PFSK-1 (cell line): ENCODE data around the gene IQCK.

Experiments
- FOXP2 ChIP-seq: optimal IDR thresholded peaks from 2 replicates; pipeline ENCODE3; 2011; ENCODE audit warnings: borderline replicate concordance, control low read depth, inconsistent platforms; ENCODE audit not compliant: insufficient read depth; ENCODE audit errors: extremely low read length, extremely low read depth
- POLR2AphosphoS5 ChIP-seq: IDR thresholded peaks from 2 replicates; pipeline ENCODE4 v1.6.1; 2012; ENCODE audit warnings: low read depth, mild to moderate bottlenecking, control low read depth, low read length, moderate library complexity
- REST ChIP-seq, 2 experiments: IDR thresholded peaks; 2 replicates each; pipeline versions ENCODE4 v1.6.1 to v1.8.0; 2011 to 2012; ENCODE audit warnings: low read depth in 2 of 2, low read length in 2 of 2, control low read depth in 1 of 2, inconsistent platforms in 1 of 2, mild to moderate bottlenecking in 1 of 2, moderate library complexity in 1 of 2; ENCODE audit not compliant: insufficient read depth in 1 of 2

GRCh38 chr16:19712418-19713058 is 5.5 kb upstream of the IQCK start:
- TF ChIP-seq REST (IDR thresholded peaks at IDR 0.05; ENCODE audit: insufficient read depth in 1 of 2, low read depth in 2 of 2, low read length in 2 of 2): no peak
- TF ChIP-seq FOXP2: no peak
- no peak for TF ChIP-seq POLR2AphosphoS5
